GM21390 (cell line): ENCODE data around the gene RREB1.

Source experiments
- ATAC-seq: cut with Tn5 transposase; IDR thresholded peaks from one replicate; pipeline ENCODE4 v1.9.1; 2021; ENCODE audit not compliant: unreplicated experiment

The RREB1 gene

DNA sequence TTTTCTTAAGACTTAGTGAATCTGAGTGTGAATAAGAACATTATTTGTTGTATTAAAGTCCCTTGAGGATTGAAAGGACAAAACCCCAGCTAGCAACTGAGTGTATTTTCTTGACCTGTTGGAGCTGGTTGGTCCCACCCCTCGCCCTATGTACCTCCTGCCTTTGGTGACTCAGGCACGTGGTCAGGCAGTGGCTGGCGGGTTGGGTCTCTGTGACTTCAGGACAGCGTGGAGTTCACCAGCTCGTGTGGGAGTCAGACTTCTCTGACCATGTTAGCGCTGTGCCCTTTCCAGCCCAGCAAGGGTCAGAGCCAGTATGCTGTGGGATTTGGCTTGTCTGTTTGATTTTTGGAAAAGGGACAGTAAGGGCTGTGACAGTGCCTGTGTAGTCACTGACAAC, 111.5 kb downstream of the RREB1 start:
- no peak for ATAC-seq

DNA sequence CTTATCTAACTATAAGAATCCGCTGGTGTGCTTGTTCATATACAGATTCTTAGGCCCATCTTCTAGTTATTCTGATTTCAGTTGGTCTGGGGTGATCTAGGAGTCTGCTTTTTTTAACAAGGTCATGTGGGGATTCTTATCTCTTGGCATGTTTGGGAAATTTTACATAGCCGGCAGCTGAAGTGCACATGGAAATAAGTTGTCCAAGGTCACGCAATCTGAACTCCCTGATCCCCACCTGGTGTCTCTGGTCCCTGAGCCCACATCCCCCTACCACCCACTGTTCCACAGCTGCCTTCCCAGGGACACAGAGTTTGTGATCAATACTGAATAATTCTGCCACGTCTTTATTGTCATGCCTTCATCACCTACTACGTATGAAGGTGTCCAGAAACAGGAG, 114.4 kb downstream of the RREB1 start:
- no peak for ATAC-seq

- ATAC-seq = no peak
Observed at GRCh38 chr6:7224731-7225130, 117.0 kb downstream of the RREB1 start.

GRCh38 chr6:7228662-7229375, 121.1 kb downstream of the RREB1 start:
- no peak for ATAC-seq

- no peak for ATAC-seq
Observed at GRCh38 chr6:7229376-7230326, 121.9 kb downstream of the RREB1 start.

DNA sequence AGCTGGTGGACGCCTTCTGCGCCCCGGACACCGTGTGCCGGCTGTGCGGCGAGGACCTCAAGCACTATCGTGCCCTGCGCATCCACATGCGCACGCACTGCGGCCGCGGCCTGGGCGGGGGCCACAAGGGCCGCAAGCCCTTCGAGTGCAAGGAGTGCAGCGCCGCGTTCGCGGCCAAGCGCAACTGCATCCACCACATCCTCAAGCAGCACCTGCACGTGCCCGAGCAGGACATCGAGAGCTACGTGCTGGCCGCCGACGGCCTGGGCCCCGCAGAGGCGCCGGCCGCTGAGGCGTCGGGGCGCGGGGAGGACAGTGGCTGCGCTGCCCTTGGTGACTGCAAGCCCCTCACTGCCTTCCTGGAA, 122.5 kb downstream of the RREB1 start:
- no peak for ATAC-seq

- ATAC-seq = no peak
Observed at GRCh38 chr6:7230956-7231713, 123.4 kb downstream of the RREB1 start.

- no peak for ATAC-seq
Observed at GRCh38 chr6:7232351-7232750, 124.6 kb downstream of the RREB1 start.

DNA sequence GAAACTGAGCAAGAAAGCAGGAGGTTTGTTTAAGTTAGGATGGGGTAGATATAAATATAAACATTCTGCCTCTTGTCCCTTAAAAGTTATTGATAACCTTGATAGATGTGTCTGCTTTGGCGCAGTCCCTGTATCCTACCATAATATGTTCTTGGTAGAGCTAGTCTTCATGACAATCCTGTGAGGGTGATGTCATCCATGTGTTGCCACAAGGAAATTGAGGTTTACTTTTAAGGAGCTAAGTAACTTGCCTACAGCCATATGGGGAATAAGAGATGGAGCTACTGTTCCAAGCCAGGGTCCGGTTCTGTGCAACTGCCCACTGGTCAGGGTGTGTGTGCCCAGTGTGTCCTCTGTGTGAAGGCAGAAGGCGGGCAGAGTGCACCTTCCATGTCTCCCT, 126.8 kb downstream of the RREB1 start:
- ATAC-seq = no peak

DNA sequence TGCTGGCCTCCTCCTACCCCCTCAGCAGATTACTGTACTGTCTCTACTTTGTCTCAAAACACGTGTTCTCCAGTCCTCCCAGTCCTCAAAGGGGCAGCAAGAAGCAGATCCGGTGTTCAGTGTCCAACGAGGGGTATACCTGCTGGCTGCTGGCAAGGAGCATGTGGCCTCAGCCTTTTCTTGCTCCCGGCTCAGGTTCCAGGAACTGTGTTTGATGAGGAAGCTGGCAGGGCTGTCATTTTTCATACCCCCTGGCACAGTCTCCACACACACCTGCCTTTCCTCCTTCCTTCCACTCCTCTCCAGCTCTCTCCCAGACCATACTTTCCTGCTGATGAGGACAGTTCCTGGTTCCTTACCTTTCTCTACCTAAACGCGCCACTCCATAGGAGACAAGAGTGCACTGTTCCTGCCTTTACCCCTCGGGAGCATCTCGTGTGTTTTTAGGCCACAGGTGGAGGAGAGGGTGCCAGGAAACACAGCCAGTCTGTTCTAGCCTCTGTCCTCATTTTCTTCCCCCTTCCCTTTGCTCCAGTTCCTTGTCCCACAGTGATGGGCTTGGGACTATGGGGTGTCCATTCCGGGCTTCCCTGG, 128.0 kb downstream of the RREB1 start:
- no peak for ATAC-seq

DNA sequence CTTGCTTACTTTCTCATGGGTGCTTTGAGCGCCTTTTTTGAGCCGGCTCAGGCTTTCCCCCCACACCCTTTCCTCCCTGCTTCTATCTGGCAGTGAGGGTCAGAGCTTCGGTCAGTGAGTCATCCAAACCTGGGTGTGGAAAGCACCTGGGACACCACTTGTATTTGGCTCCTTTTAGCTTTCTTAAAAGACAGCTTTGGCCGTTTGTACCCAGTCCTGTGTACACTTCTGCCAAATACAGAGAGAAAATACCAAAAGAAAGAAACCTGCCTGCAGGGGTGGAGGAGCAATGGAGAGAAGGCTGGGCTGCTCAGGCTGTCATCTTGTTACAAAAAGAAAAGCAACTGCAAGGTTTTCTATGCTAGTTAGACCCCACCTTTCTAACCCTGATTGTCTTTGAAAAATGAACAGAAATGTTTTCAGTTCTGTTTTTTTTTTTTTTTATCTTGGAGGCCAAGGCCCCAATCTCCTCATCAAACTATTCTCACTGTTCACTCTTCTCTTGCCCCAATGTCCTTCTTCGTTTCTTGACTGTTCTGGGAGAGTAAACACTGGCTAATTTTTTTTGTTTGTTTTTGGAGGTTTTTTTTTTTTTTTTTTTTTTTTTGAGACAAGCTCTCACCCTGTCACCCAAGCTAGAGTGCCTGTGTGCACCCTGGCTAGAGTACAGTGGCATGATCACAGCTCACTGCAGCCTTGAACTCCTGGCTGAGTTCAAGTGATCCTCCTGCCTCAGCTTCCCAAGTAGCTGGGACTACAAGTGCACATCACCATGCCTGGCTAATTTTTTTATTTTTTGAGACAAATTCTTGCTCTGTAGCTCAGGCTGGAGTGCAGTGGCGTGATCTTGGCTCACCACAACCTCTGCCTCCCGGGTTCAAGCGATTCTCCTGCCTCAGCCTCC, 128.8 kb downstream of the RREB1 start:
- peak; percentile 55 for ATAC-seq

- ATAC-seq = no peak
Observed at GRCh38 chr6:7237653-7238188, 130.0 kb downstream of the RREB1 start.

- ATAC-seq = no peak
Observed at GRCh38 chr6:7238526-7238899, 130.8 kb downstream of the RREB1 start.

DNA sequence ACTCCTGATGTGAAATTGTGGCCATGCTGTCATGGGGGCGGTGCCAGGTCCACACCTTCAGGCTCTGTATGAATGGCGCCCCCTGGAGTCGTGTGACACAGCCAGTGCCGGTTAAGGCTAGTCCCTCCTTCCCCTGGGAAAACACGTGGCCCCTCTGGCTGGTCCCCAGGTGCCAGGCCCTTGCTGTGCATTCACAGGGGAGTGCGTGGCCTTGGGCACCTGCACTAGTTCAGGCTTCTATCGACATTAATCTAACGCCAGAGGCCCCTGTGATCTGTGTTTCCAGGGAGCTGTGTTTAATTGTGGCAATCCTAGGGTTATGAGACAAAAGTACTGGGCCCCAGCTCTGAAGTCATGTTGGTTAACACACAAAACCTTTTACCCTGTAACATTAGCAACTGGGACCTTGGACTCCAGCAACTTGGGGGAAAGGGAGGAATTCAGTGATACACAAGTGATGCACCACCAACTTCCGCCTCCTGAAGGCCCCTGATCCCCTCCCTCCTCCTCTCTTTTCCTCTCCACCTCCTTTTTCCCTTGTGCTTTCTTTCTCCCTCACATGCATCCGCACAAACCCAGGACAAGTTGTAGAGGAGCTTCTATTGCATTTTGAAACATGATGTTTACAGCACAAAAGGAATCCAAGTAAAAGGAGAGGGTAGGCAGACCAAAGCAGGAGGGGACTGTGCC, 131.3 kb downstream of the RREB1 start:
- ATAC-seq = peak; percentile 49

GRCh38 chr6:7239590-7239948, 131.8 kb downstream of the RREB1 start:
- no peak for ATAC-seq

GRCh38 chr6:7240351-7240750, 132.6 kb downstream of the RREB1 start:
- no peak for ATAC-seq

- no peak for ATAC-seq
Observed at GRCh38 chr6:7241160-7241559, 133.4 kb downstream of the RREB1 start.

DNA sequence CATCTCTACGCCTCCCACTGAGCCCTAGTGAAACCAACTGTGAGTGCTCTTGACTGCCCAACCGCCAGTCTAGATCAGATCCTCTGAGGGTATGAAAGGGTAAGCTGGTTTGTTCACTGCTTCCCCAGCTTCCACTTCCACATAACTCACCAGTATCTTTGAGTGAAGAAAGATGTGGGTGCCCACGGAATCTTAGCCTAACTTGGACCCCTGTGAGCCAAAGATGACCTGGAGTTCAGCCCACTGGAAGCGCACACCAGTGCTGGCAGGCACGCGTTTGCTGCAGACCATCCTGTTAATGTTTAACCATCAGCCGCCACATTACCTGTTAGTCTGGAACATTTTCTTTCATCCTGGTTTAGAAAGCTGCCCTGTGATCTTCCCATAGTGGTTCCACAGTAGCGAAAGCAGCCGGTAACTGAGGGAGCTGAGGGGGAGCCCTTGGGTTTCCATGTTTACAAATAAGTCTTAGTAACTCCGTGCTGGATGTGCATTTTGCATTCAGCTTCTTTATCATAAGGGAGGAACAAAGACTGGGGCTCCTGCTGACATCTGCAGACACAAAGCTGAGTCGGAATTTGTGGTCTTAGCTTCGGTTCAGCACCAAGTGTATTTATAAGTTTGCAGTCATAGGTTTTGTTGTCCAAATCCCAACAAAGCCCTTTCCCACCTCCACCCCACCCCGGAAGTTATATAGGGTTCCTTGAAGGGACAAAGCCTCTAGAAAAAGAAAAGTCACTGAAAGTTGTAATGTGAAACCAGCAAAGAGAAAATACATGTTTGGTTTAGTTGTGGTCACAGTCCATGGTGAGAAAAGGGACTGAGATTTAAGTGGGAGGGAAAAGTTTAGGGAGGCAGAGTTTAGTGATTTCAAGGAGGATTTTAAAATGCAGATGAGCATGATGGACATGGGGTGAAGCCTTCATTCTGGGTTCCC, 134.2 kb downstream of the RREB1 start:
- no peak for ATAC-seq
